Endodermal cell (in vitro differentiated cells): Measurements from ENCODE around the gene ANGPTL2. TPM values are rescaled to one million over a fixed set of nuclear protein-coding genes. Genes with fewer than 3 reads are reported as not detected.
"Not testable (repeated sequence)": the region's sequence is repeated elsewhere in the genome, so short reads cannot be mapped to it uniquely, and the experiment has no call there.

Source experiments
- DNase-seq: peaks from one replicate; pipeline ENCODE4 v3.0.0-alpha.2; 2017
- H3K27ac ChIP-seq: 2 replicates; pipeline ENCODE4 v1.5.1; 2013; ENCODE audit warnings: mild to moderate bottlenecking, low read depth, low read length, moderate library complexity
- H3K27me3 ChIP-seq: 2 replicates; pipeline ENCODE4 v1.6.1; 2013; ENCODE audit warnings: mild to moderate bottlenecking, low read length, moderate library complexity; ENCODE audit not compliant: insufficient read depth, control insufficient read depth, poor library complexity, severe bottlenecking
- H3K36me3 ChIP-seq: 2 replicates; pipeline ENCODE4 v1.7.0; 2013; ENCODE audit warnings: mild to moderate bottlenecking, low read length, moderate library complexity; ENCODE audit not compliant: control insufficient read depth, insufficient read depth
- H3K4me1 ChIP-seq: one replicate; pipeline ENCODE4 v1.7.0; 2013; ENCODE audit warnings: low read length; ENCODE audit not compliant: control insufficient read depth, insufficient read depth
- H3K4me3 ChIP-seq: 2 replicates; pipeline ENCODE4 v1.5.1; 2013; ENCODE audit warnings: mild to moderate bottlenecking, low read length, moderate library complexity
- H3K9ac ChIP-seq: 2 replicates; pipeline ENCODE4 v1.6.1; 2013; ENCODE audit warnings: mild to moderate bottlenecking, low read length, moderate library complexity; ENCODE audit not compliant: poor library complexity, severe bottlenecking; ENCODE audit errors: extremely low read depth
- H3K9me3 ChIP-seq: 2 replicates; pipeline ENCODE4 v1.6.1; 2013; ENCODE audit warnings: mild to moderate bottlenecking, low read length, moderate library complexity; ENCODE audit not compliant: control insufficient read depth
- H3K27ac Mint-ChIP-seq: 2 replicates; pipeline ENCODE4 v1.8.0; 2020; ENCODE audit warnings: mixed read lengths
- H3K27me3 Mint-ChIP-seq: 2 replicates; pipeline ENCODE4 v1.8.0; 2021; ENCODE audit warnings: mild to moderate bottlenecking, mixed read lengths; ENCODE audit not compliant: insufficient read depth
- H3K36me3 Mint-ChIP-seq: 2 replicates; pipeline ENCODE4 v1.8.0; 2020; ENCODE audit warnings: low read depth, mixed read lengths
- H3K4me1 Mint-ChIP-seq: 2 replicates; pipeline ENCODE4 v1.8.0; 2020; ENCODE audit warnings: mixed read lengths
- H3K4me3 Mint-ChIP-seq: 2 replicates; pipeline ENCODE4 v1.8.0; 2020; ENCODE audit warnings: mild to moderate bottlenecking, moderate library complexity, mixed read lengths
- H3K9me3 Mint-ChIP-seq: 2 replicates; pipeline ENCODE4 v1.8.0; 2020; ENCODE audit warnings: mild to moderate bottlenecking, mixed read lengths
- CTCF ChIP-seq: fragments of 200-600 bp; sonication (generic); conservative IDR thresholded peaks from 2 replicates; pipeline ENCODE4 v1.5.0; 2021; ENCODE audit warnings: antibody characterized with exemption, mild to moderate bottlenecking
- WGBS, 2 experiments: methylation state at CpG; one replicate each; pipeline versions ENCODE4 v1.1.5 to v1.1.7; 2013; ENCODE audit warnings: missing lambda C conversion rate in 2 of 2, mixed read lengths in 1 of 2; ENCODE audit not compliant: insufficient coverage in 1 of 2, insufficient read length in 1 of 2; 5-methylcytosine and 5-hydroxymethylcytosine counted together
- total RNA-seq, 2 donors: library from RNA; stranded (reverse); fragmentation: NEBNext Ultra II Directional in 1 of 2; extraction: Animal tissue kit (Norgen Biotek cat#: 25700) in 1 of 2; gene quantifications; 2 replicates in 1 of 2; 3 replicates in 1 of 2; pipeline ENCODE4 v1.2.1, GENCODE V29; 2021

Gene ANGPTL2
- total RNA-seq, 2 donors from 2014 or later: 14.8 to 17.1 TPM

GRCh38 chr9:127147251-127147650 is 24.8 kb upstream of the ANGPTL2 start:
- Histone ChIP-seq H3K9ac (no peak overlapping the region), H3K27ac (no peak overlapping the region), H3K36me3 (no peaks in the 10 kb centered on the region), H3K4me3 (no peak overlapping the region), H3K4me1 (no peaks in the 10 kb centered on the region), H3K9me3 (no peaks in the 10 kb centered on the region), H3K27me3 (no peaks in the 10 kb centered on the region)
- Mint-ChIP-seq H3K4me3 (no peak overlapping the region), H3K4me1 (peaks cover 15% of the 10 kb centered on the region), H3K36me3 (peaks cover 2% of the 10 kb centered on the region), H3K9me3 (no peaks in the 10 kb centered on the region), H3K27ac (no peak overlapping the region), H3K27me3 (no peaks in the 10 kb centered on the region)
- no peak for TF ChIP-seq CTCF
- WGBS, 2 experiments: 97 to 100% methylated on average over 1 to 2 of the region's 2 CpGs
- DNase-seq: no peak

- not testable (repeated sequence) for H3K36me3 ChIP-seq, H3K4me3 Mint-ChIP-seq, H3K9me3 ChIP-seq, DNase-seq, H3K27ac Mint-ChIP-seq, H3K9ac ChIP-seq, H3K9me3 Mint-ChIP-seq, H3K27me3 ChIP-seq, H3K27me3 Mint-ChIP-seq, H3K4me1 ChIP-seq, H3K4me3 ChIP-seq, H3K27ac ChIP-seq, H3K36me3 Mint-ChIP-seq
- H3K4me1 Mint-ChIP-seq: peaks cover 18% of the 10 kb centered on the region
Measured at GRCh38 chr9:127146841-127147240, 24.4 kb upstream of the ANGPTL2 start.

GRCh38 chr9:127144670-127145445 is 22.4 kb upstream of the ANGPTL2 start:
- Histone ChIP-seq H3K36me3 (no peaks in the 10 kb centered on the region), H3K27me3 (no peaks in the 10 kb centered on the region), H3K4me3 (no peak overlapping the region), H3K27ac (no peak overlapping the region), H3K4me1 (no peaks in the 10 kb centered on the region), H3K9me3 (no peaks in the 10 kb centered on the region), H3K9ac (no peak overlapping the region)
- H3K4me1 Mint-ChIP-seq: peaks cover 18% of the 10 kb centered on the region
- H3K36me3 Mint-ChIP-seq: peaks cover 2% of the 10 kb centered on the region
- no peak overlapping the region for H3K4me3 Mint-ChIP-seq
- DNase-seq: peak; percentile 47
- no peaks in the 10 kb centered on the region for H3K27me3 Mint-ChIP-seq
- H3K9me3 Mint-ChIP-seq: no peaks in the 10 kb centered on the region
- TF ChIP-seq CTCF: peak; percentile 18
- H3K27ac Mint-ChIP-seq: no peak overlapping the region
- WGBS, 2 experiments: 91 to 96% methylated on average over 7 to 8 of the region's 8 CpGs
